ENCODE data around the gene ALS2CL. TPM values are rescaled to one million over a fixed set of nuclear protein-coding genes. Genes with fewer than 3 reads are reported as not detected.

Gene ALS2CL
- polyA plus RNA-seq, 5 donors: 8.2 to 13.1 (median 9.4) TPM

DNA sequence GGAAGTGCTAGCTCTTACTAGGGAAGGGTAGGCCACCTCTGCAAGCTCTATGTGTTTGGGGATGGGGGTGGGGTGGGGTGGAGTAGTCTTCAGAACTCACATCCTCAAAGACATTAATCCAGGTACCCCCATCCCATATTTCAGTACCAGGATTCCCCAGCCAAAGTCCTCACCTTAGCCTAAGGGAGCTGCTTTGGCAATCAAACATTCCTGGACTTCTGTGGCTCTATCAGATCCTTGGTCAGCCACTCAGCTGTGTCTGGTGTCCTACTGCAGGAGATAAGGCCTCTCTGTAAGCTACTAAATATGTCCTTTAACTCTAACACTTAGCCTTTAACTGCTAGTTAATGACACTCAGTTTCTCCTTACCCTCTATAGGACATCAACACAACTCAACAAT, 54.3 kb downstream of the ALS2CL start:
- no peak for DNase-seq

DNA sequence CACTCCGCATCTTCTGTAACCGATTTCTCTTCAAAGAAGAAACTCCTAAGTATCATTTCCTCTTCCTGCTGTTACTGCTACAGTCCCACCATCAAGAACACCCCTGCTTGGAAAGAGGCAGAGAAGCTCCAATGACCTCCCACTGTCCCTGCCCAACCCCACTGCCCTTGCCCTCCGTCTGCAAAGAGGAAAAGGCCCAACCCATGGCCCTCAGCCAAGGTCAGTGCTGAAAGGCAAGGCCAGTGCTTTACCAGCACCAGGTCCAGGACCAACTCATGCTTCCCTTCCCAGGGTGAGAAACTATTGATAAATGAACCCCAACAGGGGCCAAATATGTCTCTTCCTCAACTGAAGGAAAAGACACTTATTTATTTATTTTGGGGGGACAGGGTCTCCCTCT, 58.6 kb downstream of the ALS2CL start:
- no peak for DNase-seq

DNA sequence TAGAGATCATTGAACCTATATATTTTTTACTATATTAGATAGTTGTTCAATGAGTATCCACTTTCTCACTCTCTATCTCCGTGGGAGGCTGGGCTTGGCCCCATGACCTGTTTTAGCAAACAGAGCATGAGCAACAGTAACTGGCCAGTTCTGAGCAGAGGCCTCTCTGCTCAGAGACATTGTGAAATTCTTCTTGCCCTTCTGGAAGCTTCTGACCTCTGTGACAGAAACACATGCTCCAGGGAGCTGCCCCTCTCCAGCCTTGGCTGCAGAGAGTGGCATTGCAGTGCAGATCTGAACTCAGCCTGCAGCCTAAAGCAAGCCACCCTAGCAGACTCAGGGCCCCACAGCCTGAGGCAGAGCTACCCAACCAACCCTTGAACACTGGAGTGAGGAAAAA, 60.7 kb downstream of the ALS2CL start:
- DNase-seq: no peak

- DNase-seq: peak; percentile 83 to 84
These were observed 63.6 kb downstream of the ALS2CL start for GRCh38 chr3:46629551-46630517.

DNA sequence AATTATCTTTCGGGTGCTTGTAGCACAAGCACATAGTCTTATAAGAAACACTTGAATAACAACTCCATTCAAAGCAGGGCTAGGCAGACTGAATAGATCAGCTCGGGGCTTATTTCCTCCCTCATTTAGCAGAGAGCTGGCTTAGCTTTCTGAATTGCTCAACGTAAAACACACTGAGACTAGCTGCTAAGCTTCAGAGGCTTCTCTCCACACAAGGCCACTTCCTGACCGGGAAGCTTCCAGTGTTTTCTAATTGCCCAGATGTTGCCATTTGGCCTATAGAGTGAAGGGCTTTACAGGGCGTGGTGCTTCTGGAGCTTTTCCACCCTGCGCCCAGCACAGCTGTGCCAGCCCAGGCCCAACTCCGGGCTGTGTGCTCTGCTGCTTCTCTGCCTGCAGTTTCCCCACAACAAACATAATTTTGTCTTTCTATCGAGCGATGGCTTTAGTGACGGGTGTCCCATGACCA, 64.5 kb downstream of the ALS2CL start:
- DNase-seq: peak; percentile 55 to 71

- DNase-seq: no peak
These were observed 66.4 kb downstream of the ALS2CL start for GRCh38 chr3:46627078-46627477.

DNA sequence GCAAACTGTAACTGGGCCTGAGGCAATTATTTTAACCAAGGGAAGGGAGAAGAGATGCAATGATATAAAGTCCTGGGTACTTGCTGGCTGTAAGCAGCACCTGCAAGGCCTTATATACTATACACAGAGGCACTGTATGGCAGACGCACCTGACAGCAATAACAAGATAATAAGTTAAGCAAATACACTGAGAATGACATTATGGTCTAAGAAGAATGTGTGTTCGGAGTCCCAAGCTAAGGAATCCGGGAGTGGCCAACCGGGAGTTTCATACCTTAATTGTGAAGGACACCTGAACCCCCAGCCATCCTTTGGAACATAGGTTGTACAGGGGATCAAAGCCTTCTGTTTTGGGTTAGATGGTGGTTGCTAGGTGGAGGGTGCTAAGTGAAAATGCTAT, 67.4 kb downstream of the ALS2CL start:
- DNase-seq: no peak

GRCh38 chr3:46624975-46625490, 68.4 kb downstream of the ALS2CL start:
- DNase-seq: no peak

GRCh38 chr3:46624533-46624932, 68.9 kb downstream of the ALS2CL start:
- no peak for DNase-seq

- no peak for DNase-seq
These were observed 73.4 kb downstream of the ALS2CL start for GRCh38 chr3:46619845-46620778.

Other genes with a start within 250 kb of the ALS2CL start
- gene LTF, start 228.8 kb downstream of the ALS2CL start, polyA plus RNA-seq (ENCODE audit: insufficient read depth in 1 of 5, insufficient read length in 5 of 5, low replicate concordance in 1 of 5): 1 to 10 TPM; 3.1 to 7.1 (median 4.9) TPM
- under 1 TPM in 1 of 5 donors, not detected in 4; 0.12 TPM for gene RTP3, start 195.7 kb downstream of the ALS2CL start, polyA plus RNA-seq (ENCODE audit: insufficient read depth in 1 of 5, insufficient read length in 5 of 5, low replicate concordance in 1 of 5)
- gene LRRC2, start 127.4 kb downstream of the ALS2CL start, polyA plus RNA-seq (ENCODE audit: insufficient read depth in 1 of 5, insufficient read length in 5 of 5, low replicate concordance in 1 of 5): under 1 TPM; 0.37 to 0.86 (median 0.47) TPM
- gene FAM240A, start 81.2 kb downstream of the ALS2CL start, polyA plus RNA-seq (ENCODE audit: insufficient read depth in 1 of 5, insufficient read length in 5 of 5, low replicate concordance in 1 of 5): not detected
- under 1 TPM; 0.63 to 0.85 (median 0.73) TPM for gene TMIE, start 7.7 kb upstream of the ALS2CL start, polyA plus RNA-seq (ENCODE audit: insufficient read depth in 1 of 5, insufficient read length in 5 of 5, low replicate concordance in 1 of 5)
- gene PRSS50, start 24.2 kb upstream of the ALS2CL start, polyA plus RNA-seq (ENCODE audit: insufficient read depth in 1 of 5, insufficient read length in 5 of 5, low replicate concordance in 1 of 5): 1 to 10 TPM in 1 of 5 donors, under 1 TPM in 4; 0.40 to 1.2 (median 0.70) TPM
- gene MYL3, start 169.8 kb upstream of the ALS2CL start, polyA plus RNA-seq (ENCODE audit: insufficient read depth in 1 of 5, insufficient read length in 5 of 5, low replicate concordance in 1 of 5): 10 to 100 TPM in 3 of 5 donors, 1 to 10 TPM in 2; 7.3 to 25.7 (median 10.4) TPM
- 100 to 1,000 TPM in 1 of 5 donors, 10 to 100 TPM in 4; 63.3 to 136 (median 78.3) TPM for gene PTH1R, start 184.0 kb upstream of the ALS2CL start, polyA plus RNA-seq (ENCODE audit: insufficient read depth in 1 of 5, insufficient read length in 5 of 5, low replicate concordance in 1 of 5)

Data from right lung (tissue), 5 donors.